GM18502 (cell line): ENCODE measurements around the gene U2AF2.
A peak's percentile ranks its signal among the peaks of the same experiment; 100 is the strongest.

Experiments used
- ATAC-seq: cut with Tn5 transposase; IDR thresholded peaks from one replicate; pipeline ENCODE4 v1.9.1; 2021; ENCODE audit warnings: mild to moderate bottlenecking; ENCODE audit not compliant: unreplicated experiment, poor library complexity

U2AF2 gene

DNA sequence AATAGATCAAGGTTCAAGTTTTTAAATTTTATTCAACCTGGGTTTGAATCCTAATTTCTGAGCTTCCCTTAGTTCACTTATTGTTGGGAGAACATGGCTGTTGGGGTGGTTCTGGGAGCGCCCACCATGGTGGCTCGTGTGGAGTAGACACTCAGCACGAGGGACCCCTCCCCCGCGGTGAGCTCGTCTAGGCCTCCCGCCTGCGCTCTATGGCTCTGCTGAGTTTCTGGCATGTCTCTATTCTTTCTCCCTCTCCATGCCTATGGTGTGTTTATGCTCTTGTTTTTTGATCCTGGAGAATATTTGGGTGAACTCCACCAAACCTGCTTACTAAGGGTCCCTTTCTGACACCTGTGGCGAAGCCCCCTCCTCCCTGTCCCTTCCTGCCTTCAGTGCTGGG is 18.6 kb downstream of the U2AF2 start:
- no peak for ATAC-seq

DNA sequence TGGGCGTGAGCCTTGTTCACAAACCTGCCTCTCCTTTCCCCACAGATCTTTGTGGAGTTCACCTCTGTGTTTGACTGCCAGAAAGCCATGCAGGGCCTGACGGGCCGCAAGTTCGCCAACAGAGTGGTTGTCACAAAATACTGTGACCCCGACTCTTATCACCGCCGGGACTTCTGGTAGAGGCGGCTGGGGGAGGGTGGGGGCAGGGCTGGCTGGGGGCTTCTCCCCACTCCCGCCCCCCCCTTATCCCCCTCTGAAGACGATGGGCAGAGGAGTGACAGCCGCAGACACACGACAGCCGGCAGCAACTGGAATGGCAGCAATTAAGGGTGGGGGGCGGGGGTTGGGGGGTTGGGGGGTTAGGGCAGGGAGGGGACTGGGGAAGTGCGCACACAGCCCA is 19.1 kb downstream of the U2AF2 start:
- ATAC-seq = no peak

DNA sequence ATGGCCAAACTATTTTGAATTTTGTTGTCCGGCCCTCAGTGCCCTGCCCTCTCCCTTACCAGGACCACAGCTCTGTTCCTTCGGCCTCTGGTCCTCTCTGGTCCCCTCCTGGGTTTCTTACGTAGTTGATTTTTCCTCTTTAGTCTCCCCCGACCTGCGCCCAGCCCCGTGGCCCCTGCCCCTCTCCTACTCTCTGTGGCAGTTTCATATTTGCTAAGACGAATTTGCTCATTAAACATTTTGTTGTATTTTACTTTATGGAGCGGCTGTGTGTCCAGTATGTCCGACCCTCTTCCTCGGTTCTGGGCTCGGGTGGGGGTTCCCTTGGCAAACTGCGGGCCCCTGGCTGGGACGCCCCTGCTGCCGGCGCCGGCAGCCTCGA is 19.6 kb downstream of the U2AF2 start:
- no peak for ATAC-seq

DNA sequence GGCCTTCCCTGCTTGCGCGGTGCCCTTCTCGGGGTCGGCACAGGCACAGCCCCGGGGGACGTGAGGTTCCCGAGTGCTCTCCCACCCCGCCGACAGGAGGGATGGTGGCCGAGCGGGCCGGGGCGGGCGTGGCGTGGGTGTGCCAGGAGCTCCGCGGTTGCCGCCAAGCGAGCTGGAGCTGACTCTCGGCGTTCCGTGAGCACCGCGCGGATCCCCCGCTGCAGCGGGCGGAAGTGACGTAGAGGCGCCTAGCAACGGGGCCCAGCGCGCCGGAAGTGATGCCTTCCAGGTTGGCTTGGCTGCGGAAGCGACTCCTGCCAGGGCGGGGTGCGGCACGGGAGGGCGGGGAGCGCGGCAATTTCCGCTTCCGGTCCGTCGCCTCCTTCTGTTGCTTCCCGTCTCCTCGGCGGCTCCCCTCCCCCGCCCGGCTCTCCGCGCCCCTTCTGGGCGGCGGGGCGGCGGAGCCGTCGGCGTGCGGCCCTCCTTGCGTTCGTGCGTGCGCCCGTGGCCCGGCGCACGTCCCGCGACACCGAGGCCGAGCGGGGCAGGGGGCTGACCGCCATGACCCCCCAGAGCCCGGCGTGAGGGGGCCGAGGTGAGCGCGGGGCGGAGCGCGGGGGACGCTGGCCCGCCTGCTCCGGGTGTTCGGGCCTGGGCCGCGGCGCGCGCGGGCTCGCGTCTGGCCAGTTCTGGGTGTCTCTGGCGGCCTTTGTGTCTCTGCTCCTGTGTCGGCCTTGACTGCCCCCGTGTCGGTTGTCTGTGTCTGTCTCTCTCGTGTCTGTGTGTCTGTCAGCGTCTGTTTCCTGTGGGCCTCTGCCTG is 20.2 kb downstream of the U2AF2 start, which contains the start of gene EPN1:
Gene EPN1 (plus strand): TSS at position 386 of the 820 bp plus-strand sequence. CDS start 3,402 bp downstream, outside the sequence.
- peak; percentile 67 for ATAC-seq

DNA sequence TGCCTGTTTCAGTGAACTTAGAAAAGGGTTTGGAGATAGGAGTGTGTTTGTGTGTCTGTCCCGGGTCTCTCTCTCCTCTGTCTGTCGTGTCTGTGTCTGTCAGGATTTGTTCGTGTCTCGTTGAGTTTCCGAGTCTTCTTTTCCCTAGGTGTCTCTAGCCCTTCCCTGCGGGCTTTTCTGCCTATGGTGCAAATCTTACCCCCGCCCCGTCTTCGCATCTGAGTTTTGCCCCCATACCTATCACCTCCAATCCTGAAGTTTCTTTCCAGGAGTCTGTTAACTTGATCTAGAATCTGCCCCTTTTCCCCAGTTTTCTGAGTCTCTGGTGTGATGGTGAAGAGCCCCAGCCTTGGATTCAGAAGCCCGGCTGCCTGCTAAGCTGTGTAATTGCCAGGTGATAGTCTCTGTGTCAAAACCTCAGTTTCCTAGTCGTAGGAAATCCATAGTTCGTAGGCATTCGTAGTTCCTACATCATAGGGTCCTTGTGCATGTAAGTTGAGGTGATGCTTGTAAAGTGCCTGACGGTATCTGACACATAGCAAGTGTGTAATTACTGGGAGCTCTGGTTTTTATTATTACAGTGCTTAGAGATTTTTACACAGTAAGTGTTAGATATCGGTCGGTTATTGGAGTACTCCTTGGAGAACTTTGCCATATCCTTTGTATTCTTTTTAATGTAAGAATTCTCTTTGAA is 21.0 kb downstream of the U2AF2 start:
- no peak for ATAC-seq

DNA sequence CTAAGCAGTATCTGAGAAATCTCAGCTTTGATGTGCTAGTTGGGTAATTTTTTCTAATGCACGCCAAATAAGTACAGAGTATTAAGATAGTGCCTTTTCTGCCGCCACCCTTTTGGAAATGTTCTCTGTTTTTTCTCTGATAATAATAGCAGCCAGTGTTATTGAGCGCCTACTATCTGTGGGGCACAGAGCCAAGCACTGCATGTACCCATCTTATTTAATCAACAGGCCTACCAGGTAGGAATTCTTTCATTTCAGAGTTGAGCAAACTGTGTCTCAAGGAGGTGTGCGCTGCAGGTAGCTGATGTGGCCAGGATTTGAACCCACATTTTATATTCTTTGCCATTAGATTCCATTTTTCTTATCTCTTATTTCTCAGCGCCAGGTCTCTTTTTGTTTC is 21.5 kb downstream of the U2AF2 start:
- no peak for ATAC-seq

DNA sequence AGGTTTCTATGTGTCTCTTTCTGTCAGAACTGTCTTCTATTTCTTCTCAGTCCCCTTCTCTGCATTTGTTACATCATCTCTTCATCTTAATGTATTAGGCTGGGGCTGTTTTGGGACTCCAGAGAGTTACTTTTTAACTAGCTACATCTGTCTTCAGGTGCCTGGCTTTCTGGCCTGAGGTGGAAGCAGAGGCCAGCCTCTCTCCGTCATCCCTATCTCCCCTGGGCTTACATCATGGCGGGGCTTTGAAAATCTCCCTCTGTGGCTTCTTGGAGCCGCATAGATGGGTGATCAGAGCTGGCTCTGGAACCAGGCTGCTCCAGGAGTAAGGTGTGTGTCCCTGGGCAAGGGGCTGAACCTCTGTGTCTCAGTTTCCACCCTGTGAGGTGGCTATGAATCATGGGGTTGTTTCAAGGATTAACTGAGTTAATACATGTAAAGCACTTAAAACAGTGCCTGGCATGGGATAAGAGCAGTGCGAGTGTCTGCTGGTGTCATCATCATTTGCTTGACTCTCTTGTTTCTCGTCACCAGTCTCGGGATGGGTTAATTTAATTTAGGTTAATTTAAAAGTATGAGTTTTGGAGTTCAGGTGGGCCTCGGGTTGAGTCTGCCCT is 22.2 kb downstream of the U2AF2 start:
- ATAC-seq = no peak

DNA sequence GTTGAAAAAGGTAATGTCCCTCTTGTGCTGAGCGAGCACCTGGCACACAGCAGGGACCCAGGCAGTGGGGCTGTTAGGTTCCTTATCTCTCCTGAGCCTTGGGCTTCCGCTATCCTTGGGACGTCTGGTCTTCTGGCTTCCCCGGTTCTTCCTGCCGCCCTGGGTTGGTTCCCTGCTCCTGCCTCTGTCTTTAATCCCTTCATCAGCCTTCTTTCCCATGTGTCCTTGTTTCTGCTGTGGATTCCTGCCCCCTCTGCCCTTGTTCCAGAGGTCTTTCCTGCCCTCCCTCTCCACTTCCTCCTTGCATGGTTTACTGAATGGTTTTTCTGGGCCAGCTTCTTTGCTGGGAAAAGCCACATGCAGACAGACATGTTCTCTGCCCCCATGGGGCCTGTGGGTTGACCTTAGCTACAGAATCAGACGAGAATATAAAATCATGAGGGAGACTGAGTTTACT is 22.8 kb downstream of the U2AF2 start:
- ATAC-seq = no peak

DNA sequence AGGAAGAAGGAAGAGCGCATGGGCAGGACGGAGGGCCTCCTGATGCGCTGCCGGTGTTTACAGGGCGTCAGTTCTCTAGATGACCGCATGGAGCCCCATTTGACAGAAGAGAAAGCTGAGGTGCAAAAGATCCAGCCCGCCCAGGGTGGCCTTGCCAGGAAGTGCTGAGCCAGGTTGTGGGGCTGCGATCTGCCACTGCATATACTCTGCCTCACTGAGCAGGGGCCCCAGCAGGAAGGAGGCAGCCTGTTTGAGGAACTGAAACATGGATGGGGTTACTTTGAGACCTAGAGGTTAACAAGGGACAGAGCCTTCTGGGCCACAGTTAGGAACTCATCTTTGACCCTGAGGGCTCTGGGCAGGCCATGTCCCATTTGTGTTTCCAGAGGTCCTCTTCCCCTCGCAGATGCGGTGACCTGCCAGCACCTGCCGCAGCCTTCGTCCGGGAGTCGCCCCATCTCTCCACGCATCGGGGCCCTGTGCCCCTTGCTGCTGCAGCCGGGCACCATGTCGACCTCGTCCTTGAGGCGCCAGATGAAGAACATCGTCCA is 23.4 kb downstream of the U2AF2 start:
- ATAC-seq = peak; percentile 70

DNA sequence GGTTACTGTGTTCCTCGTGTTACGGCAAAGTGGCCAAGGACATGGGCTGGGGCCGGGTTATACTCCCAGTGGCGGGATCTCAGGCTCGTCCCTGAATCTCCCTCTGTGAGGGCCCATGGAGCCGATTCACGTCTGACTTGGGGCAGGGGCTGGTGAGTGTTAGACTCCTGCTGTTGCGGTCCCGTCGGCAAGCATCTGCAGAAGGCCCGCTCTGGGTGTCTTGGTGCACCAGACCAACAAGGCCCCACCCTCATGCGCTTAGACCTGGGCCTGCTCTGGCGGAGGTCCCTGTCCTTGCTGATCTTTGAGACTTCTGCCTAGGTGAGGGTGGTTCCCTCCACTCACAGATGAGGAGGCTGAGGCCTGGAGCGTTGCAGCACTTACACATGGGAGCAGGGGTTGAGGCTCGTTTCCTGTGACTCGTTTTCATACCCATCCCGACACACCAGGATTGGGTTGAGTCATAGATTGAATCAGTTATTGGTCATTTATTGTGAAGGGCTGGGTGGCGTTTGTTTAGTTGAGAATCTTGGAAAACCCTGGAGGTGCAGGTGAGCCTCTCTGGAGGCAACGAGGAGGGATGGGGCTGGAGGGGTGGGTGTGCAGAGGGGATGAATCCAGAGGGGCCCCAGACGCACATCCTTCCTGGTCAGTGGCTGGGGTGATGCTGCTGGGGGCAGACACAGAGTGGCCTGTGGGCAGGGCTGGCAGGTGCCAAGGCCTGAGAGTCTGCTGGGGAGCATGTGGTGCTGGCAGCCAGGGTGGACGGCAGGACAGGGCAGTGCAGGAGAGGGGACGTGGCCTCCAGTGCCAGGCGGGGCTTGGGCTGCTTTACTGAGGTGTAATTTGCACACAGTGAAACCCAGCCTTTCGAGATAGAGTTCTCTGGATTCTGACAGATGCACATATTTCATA is 24.8 kb downstream of the U2AF2 start:
- no peak for ATAC-seq

DNA sequence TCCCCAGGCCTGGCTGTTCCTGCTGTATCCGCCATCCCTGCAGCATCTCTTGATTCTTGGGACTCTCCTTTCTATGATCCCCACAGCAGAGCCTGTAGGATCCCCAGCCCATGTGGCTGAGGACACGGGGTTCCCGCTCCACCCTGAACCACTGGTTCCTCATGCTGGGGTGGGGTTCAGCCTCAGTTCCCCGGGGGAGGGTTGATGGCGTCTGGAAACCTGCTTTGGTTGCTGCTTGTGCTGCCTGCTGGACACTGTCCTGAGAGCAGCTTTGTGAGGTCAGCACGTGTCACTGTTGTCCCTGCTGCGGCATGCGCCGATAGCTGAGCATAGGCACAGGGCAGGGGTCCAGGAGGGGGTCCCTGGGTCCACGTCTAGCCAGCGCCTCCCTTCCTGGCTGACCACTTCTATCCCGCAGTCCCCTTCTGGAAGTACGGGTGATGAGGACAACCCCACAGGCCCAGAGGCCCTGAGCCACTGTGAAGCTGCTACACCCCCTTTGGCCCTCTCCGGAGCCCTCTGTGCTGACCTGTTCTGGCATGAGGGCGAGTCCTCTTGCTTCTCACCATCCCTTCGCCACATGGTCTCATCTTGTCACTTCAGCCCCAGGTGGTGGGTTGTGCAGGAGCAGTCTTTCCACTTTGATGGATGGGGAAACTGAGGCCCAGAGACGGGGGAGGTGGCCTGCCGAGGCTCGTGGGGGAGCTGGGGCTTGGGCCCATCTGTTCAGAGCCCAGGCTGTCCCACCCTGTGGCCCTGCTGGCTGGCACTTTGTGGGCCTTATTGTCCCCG is 25.7 kb downstream of the U2AF2 start:
- no peak for ATAC-seq

DNA sequence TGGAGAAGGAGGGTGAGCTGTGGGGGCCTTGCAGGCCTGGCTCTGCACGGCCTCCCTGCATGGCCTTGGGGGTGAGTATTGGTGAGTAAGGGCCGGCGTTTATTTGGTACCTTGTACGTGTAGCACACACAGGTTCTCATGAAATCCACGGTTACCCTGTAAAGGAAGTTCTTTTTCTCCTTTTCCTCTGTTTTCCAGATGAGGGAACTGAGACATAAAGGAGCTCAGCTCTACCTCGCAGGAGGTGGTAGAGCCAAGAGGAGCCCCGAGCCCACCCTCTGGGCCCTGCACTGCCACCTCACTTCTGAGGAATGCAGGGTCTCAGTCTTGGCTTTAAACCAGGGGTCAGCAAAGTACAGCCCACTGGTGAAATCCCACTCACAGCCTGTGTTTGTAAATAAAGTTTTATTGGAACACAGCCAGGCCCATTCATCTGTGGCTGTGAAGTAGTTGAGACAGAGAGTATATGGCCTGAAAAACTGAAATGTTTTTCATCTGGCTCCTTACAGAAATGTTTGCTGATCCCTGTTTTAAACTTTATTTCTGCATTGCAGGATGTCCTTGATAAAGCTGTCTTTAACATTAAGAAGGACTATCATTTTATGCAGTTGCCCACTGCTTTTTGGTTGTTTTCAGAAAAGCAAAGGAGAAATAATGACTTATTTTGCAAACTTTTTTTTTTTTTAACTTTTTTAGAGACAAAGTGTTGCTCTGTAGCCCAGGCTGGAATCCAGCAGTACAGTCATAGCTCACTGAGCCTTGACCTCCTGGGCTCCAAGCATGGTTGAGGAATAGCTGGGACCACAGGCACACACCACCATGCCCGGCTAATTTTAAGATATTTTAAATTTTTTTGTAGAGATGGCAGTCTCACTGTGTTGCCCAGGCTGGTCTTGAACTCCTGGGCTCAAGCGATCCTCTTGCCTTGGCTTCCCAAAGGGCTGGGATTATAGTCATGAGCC is 26.6 kb downstream of the U2AF2 start:
- no peak for ATAC-seq

DNA sequence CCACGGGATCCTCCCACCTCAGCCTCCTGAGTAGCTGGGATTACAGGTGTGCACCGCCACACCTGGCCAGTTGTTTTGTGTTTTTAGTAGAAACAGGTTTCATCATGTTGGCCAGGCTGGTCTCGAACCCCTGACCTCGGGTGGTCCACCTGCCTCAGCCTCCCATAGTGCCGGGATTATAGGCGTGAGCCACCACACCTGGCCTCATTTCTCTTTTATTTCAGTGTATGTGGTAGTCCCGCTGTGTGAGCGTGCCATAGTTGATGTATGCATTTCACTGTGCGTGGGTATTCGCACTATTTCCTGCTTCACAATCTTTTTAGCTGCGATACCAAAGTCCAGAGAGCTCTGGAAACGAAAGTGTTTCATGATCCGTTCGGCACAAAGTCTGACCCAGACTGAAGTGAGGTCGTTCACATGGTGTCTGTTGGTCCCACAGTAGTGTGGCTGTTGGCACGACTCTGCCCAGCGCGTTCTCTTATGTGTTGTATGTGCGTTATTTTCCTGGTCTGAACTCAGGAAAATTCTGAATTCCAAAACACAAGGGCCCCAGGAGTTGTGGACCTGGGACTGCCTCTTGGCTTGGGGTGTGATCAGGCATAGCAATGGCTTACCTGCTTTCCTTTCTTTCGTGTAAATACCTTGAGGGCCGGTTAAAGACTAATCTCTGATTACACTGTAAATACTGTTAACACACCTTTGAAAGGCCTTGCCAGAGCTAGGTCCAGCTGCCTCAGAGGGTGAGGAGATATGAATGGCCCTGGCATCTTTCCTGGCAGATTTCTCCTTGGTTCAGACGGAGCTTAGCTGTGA is 28.8 kb downstream of the U2AF2 start:
- no peak for ATAC-seq

DNA sequence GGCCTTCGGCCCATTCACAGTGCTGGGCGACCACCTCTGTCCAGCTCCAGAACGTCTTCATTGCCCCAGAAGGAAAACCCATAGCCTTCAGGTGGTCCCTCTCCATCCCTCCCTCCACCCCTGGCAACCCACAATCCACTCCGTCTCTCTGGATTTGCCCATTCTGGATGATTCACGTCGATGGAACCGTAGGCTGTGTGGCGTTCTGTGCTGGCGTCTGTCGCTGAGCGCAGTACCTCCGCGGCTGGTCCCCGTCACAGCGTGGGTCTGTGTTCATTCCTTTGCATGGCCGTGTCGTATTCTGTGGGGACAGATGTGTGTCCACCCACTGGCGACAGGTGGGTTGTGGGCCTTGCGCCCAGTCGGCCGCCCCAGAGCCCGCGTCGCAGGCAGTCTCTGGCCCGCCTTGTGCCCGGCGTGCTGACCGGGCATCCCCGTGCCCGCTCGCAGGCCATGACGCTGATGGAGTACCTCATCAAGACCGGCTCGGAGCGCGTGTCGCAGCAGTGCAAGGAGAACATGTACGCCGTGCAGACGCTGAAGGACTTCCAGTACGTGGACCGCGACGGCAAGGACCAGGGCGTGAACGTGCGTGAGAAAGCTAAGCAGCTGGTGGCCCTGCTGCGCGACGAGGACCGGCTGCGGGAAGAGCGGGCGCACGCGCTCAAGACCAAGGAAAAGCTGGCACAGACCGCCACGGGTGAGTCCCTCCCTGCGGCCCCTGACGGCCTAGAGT is 30.3 kb downstream of the U2AF2 start:
- no peak for ATAC-seq

DNA sequence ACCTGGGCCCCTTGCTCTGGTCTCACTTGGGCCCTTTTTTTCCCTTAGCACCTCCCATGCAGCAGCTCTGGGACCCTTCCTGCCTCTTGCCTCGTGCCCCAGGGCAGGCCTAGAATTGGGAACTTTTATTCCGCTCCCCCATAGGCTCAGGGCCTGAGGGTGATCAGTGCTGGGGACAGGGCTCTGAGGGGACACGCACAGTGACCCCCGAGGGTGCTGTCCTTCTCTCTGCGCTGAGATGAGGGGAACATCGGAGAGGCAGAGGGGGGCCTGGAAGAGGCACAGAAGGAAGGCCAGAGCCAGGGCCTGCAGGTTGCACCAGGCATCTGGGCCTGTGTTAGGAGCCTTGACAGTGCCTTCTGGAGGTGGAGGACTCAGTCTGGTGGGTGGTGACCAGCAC is 30.9 kb downstream of the U2AF2 start:
- no peak for ATAC-seq

DNA sequence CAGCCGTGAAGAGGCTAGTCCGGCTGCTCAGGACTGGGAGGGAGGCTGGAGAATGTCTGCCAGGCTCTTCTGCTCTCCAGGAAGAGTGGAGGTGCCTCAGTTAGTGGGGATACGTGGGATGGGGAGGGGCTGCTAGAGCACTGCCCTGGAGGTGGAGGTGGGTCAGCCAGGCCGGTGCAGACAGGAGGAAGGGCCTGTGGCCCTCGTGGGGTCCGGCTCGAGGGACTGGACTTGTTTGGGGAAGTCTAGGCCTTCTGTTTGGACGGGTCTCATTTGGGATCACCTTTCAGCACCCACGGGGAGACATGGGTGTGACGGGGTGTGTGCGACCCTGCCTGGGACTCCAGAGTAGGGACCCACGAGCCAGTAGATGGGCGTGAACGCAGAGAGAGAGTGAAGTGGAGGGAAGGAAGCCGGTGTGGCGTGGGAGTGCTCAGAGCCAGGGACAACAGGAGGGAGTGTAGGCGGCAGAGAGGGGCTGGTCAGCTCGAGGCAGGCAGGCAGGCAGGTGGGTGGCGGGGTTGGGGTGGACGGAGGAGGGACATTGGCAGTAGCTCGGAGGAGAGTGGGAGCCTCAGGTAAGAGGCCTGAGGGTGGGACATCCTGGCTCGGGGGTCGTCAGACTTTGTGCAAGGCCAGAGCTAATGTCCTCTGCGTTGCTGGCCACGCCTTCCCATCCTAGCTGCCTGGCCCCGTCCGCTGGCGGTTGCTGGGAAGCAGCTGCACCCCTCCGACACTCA is 31.6 kb downstream of the U2AF2 start:
- ATAC-seq = no peak
